Activated B cell treated with CpG ODN at 0.5 μM for 24 hours (primary cell): ENCODE measurements around the gene PGK1. TPM values are rescaled to one million over a fixed set of nuclear protein-coding genes. Genes with fewer than 3 reads are reported as not detected.

ENCODE experiments used
- ATAC-seq: fragments of 200-7000 bp; cut with Tn5 transposase; one replicate; pipeline ENCODE4 v1.10.0; 2021; ENCODE audit warnings: low read depth, mild to moderate bottlenecking, moderate library complexity
- CTCF ChIA-PET: fragments of 350-600 bp; sonication (Branson Sonifier 250); formaldehyde crosslinking; loops from one replicate; lab custom pipeline; 2021; ENCODE audit warnings: antibody characterized with exemption; lab: Charles Lee
- POLR2A ChIA-PET: fragments of 350-600 bp; sonication (Branson Sonifier 250); formaldehyde crosslinking; loops from one replicate; lab custom pipeline; 2021; ENCODE audit warnings: antibody characterized with exemption; lab: Charles Lee
- DNase-seq: peaks from one replicate; pipeline ENCODE4 v3.0.0; 2022
- H3K27ac Mint-ChIP-seq: one replicate; pipeline ENCODE4 v1.8.0; 2020; ENCODE audit warnings: mixed read lengths
- H3K27me3 Mint-ChIP-seq: one replicate; pipeline ENCODE4 v1.8.0; 2021; ENCODE audit warnings: mixed read lengths
- H3K36me3 Mint-ChIP-seq: one replicate; pipeline ENCODE4 v1.8.0; 2021; ENCODE audit warnings: low read depth, mixed read lengths
- H3K4me1 Mint-ChIP-seq: one replicate; pipeline ENCODE4 v1.8.0; 2021; ENCODE audit warnings: mixed read lengths
- H3K4me3 Mint-ChIP-seq: one replicate; pipeline ENCODE4 v1.8.0; 2020; ENCODE audit warnings: mild to moderate bottlenecking, mixed read lengths
- H3K9me3 Mint-ChIP-seq: one replicate; pipeline ENCODE4 v1.8.0; 2020; ENCODE audit warnings: mixed read lengths
- intact Hi-C: fragments of 100-400 bp; cut with micrococcal nuclease; formaldehyde crosslinking; loops from one replicate; pipeline ENCODE4 v1.15.1; 2024
- total RNA-seq: library from RNA; stranded (reverse); gene quantifications from 2 replicates; pipeline ENCODE4 v1.2.3, GENCODE V29; 2022
- TF ChIP-seq, protein P1 (sequence below): fragments of 200-600 bp; IDR thresholded peaks from one replicate; pipeline ENCODE4 v1.8.0; 2022; ENCODE audit warnings: antibody characterized with exemption, mild to moderate bottlenecking

PGK1 gene
- total RNA-seq, 1 donor from 2014 or later = 293 TPM

DNA sequence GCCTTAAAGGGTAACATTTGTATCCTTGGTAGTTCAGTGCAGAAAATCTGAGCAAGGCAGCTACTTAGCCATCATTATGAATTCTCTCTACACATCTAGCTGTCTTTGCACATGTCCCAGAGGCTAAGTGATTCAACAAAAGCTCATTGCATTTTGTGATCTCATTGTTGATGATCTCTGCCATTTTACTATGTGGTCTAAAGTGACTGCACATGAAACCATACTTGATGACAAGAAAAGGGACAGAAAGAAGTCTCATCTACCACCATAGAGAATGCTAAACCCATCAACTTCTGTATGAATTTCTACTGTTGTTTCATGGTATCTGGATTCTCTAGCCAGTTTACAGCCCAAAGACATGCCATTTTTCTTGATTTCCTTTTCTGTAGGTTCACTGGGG, 5.9 kb upstream of the PGK1 start:
- intact Hi-C loops = loop anchor here (10.0 kb wide), 1 partner anchor 1823 kb away; no protein-coding TSS in a partner anchor

DNA sequence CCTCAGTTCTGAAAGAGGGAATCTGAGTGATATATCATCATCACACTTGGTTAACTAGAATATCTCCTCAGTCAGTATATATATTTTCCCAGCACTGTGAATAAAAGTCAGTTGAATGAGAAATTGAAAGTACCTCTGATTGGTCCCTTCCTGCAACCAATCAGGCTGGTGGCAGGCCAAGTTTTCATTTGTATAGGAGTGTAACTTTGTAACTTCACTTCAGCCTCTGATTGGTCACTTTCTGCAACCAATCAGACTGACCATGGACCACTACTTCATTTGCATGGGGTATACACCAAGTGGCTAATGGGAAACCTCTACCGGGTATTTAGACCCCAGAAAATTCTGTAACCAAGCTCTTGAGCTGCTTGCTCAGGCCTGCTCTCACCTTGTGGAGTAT, 2.0 kb upstream of the PGK1 start:
- Mint-ChIP-seq H3K27me3 (peaks cover 2% of the 10 kb centered on the region), H3K27ac (no peak overlapping the region), H3K4me1 (peaks cover 24% of the 10 kb centered on the region), H3K9me3 (no peaks in the 10 kb centered on the region), H3K36me3 (peaks cover 18% of the 10 kb centered on the region), H3K4me3 (no peak overlapping the region)
- DNase-seq (no peak), ATAC-seq (no peak)
- ChIA-PET CTCF (no interaction called here), POLR2A (no interaction called here)
- intact Hi-C loops = loop anchor here (10.0 kb wide), 3 partner anchors 223 to 653 kb away; partner anchors contain the start of gene CYSLTR1
- TF ChIP-seq, protein P1, sequence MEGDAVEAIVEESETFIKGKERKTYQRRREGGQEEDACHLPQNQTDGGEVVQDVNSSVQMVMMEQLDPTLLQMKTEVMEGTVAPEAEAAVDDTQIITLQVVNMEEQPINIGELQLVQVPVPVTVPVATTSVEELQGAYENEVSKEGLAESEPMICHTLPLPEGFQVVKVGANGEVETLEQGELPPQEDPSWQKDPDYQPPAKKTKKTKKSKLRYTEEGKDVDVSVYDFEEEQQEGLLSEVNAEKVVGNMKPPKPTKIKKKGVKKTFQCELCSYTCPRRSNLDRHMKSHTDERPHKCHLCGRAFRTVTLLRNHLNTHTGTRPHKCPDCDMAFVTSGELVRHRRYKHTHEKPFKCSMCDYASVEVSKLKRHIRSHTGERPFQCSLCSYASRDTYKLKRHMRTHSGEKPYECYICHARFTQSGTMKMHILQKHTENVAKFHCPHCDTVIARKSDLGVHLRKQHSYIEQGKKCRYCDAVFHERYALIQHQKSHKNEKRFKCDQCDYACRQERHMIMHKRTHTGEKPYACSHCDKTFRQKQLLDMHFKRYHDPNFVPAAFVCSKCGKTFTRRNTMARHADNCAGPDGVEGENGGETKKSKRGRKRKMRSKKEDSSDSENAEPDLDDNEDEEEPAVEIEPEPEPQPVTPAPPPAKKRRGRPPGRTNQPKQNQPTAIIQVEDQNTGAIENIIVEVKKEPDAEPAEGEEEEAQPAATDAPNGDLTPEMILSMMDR = no peak

More for the DNA sequence above, 5.9 kb upstream of the PGK1 start:
- peaks cover 3% of the 10 kb centered on the region for H3K4me1 Mint-ChIP-seq
- H3K27me3 Mint-ChIP-seq = peaks cover 2% of the 10 kb centered on the region
- POLR2A ChIA-PET = no interaction called here
- DNase-seq (no peak), ATAC-seq (no peak)
- no peaks in the 10 kb centered on the region for H3K9me3 Mint-ChIP-seq
- H3K36me3 Mint-ChIP-seq = no peaks in the 10 kb centered on the region
- no peak overlapping the region for H3K27ac Mint-ChIP-seq
- H3K4me3 Mint-ChIP-seq = no peak overlapping the region
- CTCF ChIA-PET = no interaction called here
- TF ChIP-seq, protein P1 = no peak

DNA sequence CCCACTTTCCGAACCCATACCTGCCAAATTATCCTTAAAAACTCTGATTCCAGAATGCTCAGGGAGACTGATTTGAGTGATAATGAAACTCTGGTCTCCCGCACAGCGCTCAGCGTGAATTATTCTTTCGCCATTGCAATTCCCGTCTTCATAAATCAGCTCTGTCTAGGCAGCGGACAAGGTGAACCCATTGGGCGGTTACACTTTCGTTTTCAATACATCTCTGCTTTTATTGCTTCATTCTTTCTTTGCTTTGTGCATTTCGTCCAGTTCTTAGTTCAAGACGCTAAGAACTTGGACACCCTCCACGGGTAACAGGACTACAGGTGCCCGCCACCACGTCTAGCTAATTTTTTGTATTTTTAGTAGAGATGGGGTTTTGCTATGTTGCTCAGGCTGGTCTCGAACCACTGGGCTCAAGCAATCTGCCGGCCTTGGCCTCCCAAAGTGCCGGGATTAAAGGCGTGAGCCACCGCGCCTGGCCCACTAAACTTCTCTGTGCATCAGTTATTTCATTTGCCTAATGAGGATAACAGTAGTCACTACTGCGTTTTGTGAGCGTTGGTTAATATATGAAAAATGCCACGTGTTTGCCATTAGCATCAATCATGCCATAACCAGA, 936 bp upstream of the PGK1 start:
- CTCF ChIA-PET = no interaction called here

DNA sequence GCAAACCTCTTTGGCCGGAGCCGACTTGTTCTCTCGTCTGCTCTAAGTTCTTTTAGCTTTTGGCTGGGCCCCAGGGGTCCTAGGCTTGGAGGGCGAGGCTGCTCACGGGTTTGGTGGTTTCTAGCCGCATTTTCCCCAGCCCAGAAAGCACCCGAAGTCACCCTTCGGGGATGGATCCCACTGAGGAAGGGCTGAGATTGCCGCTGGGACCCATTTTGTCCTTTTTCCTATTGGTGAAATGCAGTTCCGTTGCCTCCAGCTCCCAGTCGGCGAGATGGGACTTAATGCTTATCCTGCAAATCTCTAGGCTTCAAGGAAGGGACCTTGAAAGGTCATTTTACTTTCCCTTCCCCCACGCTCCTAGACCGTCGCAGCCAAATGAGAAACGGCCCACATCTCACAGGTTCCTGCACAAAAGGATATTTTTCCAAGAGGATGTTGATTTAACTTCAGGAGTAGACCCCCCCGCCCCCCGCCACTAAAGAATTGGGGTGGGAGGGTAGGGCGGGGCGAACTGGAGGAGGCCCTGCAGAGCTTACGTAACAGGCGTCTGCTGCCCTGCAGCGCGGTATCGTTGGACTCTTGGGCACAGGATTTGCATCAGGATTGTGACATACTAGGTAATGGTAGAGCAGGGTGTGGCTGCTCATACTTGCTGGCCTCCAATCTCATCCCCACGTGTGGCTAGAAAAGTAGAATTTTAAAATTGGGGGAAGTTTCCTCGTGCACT, 564 bp downstream of the PGK1 start:
- Mint-ChIP-seq H3K4me1 (peaks cover 48% of the 10 kb centered on the region), H3K36me3 (peaks cover 30% of the 10 kb centered on the region), H3K4me3 (peak overlapping the region; percentile 87), H3K9me3 (no peaks in the 10 kb centered on the region), H3K27ac (peak overlapping the region; percentile 90), H3K27me3 (peaks cover 2% of the 10 kb centered on the region)
- intact Hi-C loops = loop anchor here (1.0 to 10.0 kb wide), 8 partner anchors 35 to 844 kb away; partner anchors contain the start of genes ATP7A, ATRX, COX7B and CYSLTR1
- peak; percentile 14 for ATAC-seq
- no peak for DNase-seq
- ChIA-PET CTCF (no interaction called here), POLR2A (interaction anchor here (0.6 to 1.6 kb wide), 5 partner anchors 33 to 637 kb away, joined by 3 to 4 read pairs (median 4); partner anchors contain the start of genes ATP7A and COX7B)
- TF ChIP-seq, protein P1 = no peak

More for the DNA sequence above, 936 bp upstream of the PGK1 start:
- Mint-ChIP-seq H3K4me1 (peaks cover 34% of the 10 kb centered on the region), H3K9me3 (no peaks in the 10 kb centered on the region), H3K36me3 (peaks cover 26% of the 10 kb centered on the region), H3K27ac (peak overlapping the region; percentile 90), H3K4me3 (peak overlapping the region; percentile 87), H3K27me3 (peaks cover 2% of the 10 kb centered on the region)
- ATAC-seq (no peak), DNase-seq (no peak)
- intact Hi-C loops = loop anchor here (10.0 kb wide), 3 partner anchors 222 to 652 kb away; partner anchors contain the start of gene CYSLTR1
- TF ChIP-seq, protein P1 = no peak
- POLR2A ChIA-PET = no interaction called here
